SK-N-MC (cell line): ENCODE measurements around the gene SECTM1.

Experiments used
- EZH2 ChIP-seq: fragments of 200-600 bp; sonication (generic); IDR thresholded peaks from one replicate; pipeline ENCODE4 v1.6.1; 2017; ENCODE audit warnings: antibody characterized with exemption
- POLR2AphosphoS5 ChIP-seq: IDR thresholded peaks from 2 replicates; pipeline ENCODE4 v1.6.1; 2012; ENCODE audit warnings: mild to moderate bottlenecking, low read depth, low read length, borderline replicate concordance

- TF ChIP-seq POLR2AphosphoS5: no peak
- TF ChIP-seq EZH2: no peak
These were observed 51.0 kb downstream of the SECTM1 start for GRCh38 chr17:82282239-82283207.
